AG04449 (cell line): ENCODE measurements around the gene KIAA2012.

ENCODE experiments used
- CTCF ChIA-PET: fragments of 350-600 bp; formaldehyde crosslinking; extraction: SDS; loops from one replicate; lab custom pipeline; 2021; ENCODE audit warnings: antibody characterized with exemption; lab: Yijun Ruan, JAX
- POLR2A ChIA-PET: fragments of 400-600, 350-600 bp; formaldehyde crosslinking; extraction: SDS; loops from one replicate; lab custom pipeline; 2020; ENCODE audit warnings: antibody characterized with exemption, inconsistent platforms; lab: Yijun Ruan, JAX
- DNase-seq: peaks from one replicate; pipeline ENCODE4 v3.0.0-alpha.2; 2010; ENCODE audit warnings: low read depth, low spot score
- H3K4me3 ChIP-seq: 2 replicates; pipeline ENCODE4 v1.5.1; 2011; ENCODE audit warnings: low read depth, mild to moderate bottlenecking, control low read depth, low read length
- CTCF ChIP-seq: IDR thresholded peaks from one replicate; pipeline ENCODE4 v1.5.1; 2011; ENCODE audit warnings: mild to moderate bottlenecking, moderate library complexity, low read length, control low read depth, inconsistent platforms; ENCODE audit not compliant: insufficient read depth; ENCODE audit errors: missing control alignments

Gene KIAA2012

GRCh38 chr2:202031246-202031951, 41.7 kb upstream of the KIAA2012 start:
- no peak for TF ChIP-seq CTCF
- ChIA-PET CTCF (interaction anchor here (1.5 to 3.5 kb wide), 2 partner anchors 140 to 171 kb away, joined by 4 to 16 read pairs; no protein-coding TSS in a partner anchor), POLR2A (interaction anchor here (0.7 to 1.0 kb wide), 2 partner anchors 12 to 224 kb away, joined by 3 to 4 read pairs; no protein-coding TSS in a partner anchor)
- peak overlapping the region; percentile 80; the same call in 1 of the 2 replicates for H3K4me3 ChIP-seq
- DNase-seq = no peak

- peak overlapping the region; percentile 80 for H3K4me3 ChIP-seq
- no peak for DNase-seq
- POLR2A ChIA-PET = no interaction called here
- CTCF ChIA-PET = no interaction called here
- no peak for TF ChIP-seq CTCF
Observed at GRCh38 chr2:202032846-202033316, 40.2 kb upstream of the KIAA2012 start.

DNA sequence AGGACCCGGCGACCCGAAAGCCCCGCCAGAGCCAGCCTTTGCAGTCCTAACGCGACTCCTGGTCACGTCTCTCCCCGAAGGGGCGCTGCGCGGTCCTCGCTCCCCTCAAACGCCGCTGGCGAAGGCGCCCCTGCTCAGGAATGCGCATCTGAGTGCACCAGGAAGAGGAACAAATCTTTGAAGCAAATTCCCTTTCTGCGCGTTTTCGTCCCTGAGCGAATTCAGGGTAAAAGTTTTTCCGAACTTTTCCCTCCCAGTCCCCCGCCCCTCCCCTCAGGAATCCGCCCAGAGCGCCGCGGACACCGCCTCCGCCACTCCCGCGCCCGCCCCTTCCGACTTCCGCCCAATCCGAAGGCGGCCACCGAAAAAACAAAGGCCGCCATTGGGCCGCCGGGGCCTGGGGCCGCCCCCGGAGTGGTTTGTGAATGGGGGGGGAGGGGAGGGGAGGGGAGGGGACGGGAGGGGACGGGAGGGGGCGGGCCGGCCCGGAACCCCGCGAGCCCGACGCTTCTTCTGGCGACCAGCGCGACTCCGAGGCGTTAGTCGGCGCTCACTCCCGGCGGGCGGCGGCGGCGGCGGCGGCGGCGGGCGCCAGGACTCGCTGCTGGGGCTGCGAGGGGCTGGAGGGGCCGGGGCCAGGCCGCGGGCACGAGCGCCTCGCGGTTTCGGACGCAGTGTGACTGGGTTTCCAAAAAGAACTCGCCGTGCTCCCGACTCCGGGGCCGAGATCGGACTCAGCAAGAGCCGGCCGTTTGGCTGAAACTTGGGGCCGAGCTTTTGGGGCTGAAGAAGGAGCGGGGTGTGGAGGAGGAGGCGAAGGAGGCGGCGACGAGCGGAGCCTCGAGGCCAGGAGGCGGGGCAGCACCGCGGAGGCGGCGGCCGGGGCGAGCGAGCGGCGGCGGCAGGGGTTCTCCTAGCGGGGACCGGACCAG, 39.5 kb upstream of the KIAA2012 start, which contains the start of gene FZD7:
Gene FZD7 (plus strand): TSS at position 539 of the 932 bp plus-strand sequence. CDS start 793 bp downstream, outside the sequence.
- POLR2A ChIA-PET = interaction anchor here (0.7 to 1.0 kb wide), 3 partner anchors 9 to 124 kb away, joined by 3 to 4 read pairs (median 4); no protein-coding TSS in a partner anchor
- peak within 1 kb of the TSS; percentile 91 for H3K4me3 ChIP-seq
- DNase-seq = peak; percentile 63
- CTCF ChIA-PET = interaction anchor here (0.6 kb wide), 1 partner anchor 202 kb away, joined by 3 read pairs; no protein-coding TSS in a partner anchor
- peak; percentile 19 for TF ChIP-seq CTCF

DNA sequence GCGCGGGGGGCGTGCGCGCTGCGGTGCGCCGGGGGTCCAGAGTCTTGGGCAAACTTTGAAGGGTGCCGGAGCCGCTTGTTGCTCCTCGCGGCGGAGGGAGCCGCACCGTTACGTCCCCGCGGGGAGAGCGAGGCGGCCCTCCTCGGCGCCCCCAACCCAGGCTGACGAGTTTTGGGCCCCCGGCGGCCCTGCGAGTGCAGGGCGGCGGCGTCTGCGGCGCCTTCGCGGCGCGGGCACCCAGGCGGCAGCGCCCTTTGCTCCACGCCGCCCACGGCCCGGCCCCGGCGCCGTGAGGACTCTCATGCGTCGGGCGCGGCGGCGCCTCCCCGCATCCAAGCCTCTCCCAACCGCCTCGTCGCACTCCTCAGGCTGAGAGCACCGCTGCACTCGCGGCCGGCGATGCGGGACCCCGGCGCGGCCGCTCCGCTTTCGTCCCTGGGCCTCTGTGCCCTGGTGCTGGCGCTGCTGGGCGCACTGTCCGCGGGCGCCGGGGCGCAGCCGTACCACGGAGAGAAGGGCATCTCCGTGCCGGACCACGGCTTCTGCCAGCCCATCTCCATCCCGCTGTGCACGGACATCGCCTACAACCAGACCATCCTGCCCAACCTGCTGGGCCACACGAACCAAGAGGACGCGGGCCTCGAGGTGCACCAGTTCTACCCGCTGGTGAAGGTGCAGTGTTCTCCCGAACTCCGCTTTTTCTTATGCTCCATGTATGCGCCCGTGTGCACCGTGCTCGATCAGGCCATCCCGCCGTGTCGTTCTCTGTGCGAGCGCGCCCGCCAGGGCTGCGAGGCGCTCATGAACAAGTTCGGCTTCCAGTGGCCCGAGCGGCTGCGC, 38.6 kb upstream of the KIAA2012 start:
- ChIA-PET POLR2A (interaction anchor here (0.8 to 1.0 kb wide), 3 partner anchors 35 to 236 kb away, joined by 3 to 4 read pairs (median 3); no protein-coding TSS in a partner anchor), CTCF (interaction anchor here (0.6 to 2.4 kb wide), 19 partner anchors 12 to 266 kb away, joined by 3 to 35 read pairs (median 4); no protein-coding TSS in a partner anchor)
- H3K4me3 ChIP-seq = peak overlapping the region; percentile 91
- TF ChIP-seq CTCF = no peak
- DNase-seq = no peak

DNA sequence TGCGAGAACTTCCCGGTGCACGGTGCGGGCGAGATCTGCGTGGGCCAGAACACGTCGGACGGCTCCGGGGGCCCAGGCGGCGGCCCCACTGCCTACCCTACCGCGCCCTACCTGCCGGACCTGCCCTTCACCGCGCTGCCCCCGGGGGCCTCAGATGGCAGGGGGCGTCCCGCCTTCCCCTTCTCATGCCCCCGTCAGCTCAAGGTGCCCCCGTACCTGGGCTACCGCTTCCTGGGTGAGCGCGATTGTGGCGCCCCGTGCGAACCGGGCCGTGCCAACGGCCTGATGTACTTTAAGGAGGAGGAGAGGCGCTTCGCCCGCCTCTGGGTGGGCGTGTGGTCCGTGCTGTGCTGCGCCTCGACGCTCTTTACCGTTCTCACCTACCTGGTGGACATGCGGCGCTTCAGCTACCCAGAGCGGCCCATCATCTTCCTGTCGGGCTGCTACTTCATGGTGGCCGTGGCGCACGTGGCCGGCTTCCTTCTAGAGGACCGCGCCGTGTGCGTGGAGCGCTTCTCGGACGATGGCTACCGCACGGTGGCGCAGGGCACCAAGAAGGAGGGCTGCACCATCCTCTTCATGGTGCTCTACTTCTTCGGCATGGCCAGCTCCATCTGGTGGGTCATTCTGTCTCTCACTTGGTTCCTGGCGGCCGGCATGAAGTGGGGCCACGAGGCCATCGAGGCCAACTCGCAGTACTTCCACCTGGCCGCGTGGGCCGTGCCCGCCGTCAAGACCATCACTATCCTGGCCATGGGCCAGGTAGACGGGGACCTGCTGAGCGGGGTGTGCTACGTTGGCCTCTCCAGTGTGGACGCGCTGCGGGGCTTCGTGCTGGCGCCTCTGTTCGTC, 37.7 kb upstream of the KIAA2012 start:
- peak overlapping the region; percentile 91 for H3K4me3 ChIP-seq
- POLR2A ChIA-PET = interaction anchor here (0.5 to 1.6 kb wide), 6 partner anchors 135 to 237 kb away, joined by 3 to 4 read pairs (median 3); no protein-coding TSS in a partner anchor
- TF ChIP-seq CTCF = peak; percentile 81
- CTCF ChIA-PET = interaction anchor here (0.7 to 2.4 kb wide), 32 partner anchors 9 to 266 kb away, joined by 3 to 35 read pairs (median 3); no protein-coding TSS in a partner anchor
- no peak for DNase-seq
